ENCODE measurements around the gene E2F7. TPM values are rescaled to one million over a fixed set of nuclear protein-coding genes. Genes with fewer than 3 reads are reported as not detected.

Gene E2F7
- total RNA-seq, 1 experiment from 2014 or later: 31.4 TPM

GRCh38 chr12:77013091-77013490 lies 52.3 kb downstream of the E2F7 start:
- H3K9me3 ChIP-seq (replicated peaks): no peaks in the 10 kb centered on the region
- H3K36me3 ChIP-seq: no peaks in the 10 kb centered on the region
- no peak overlapping the region for H3K4me3 ChIP-seq
- no peaks in the 10 kb centered on the region for H3K27me3 ChIP-seq
- DNase-seq: no peak
- H3K4me1 ChIP-seq: no peaks in the 10 kb centered on the region
- H3K27ac ChIP-seq: no peak overlapping the region

- no peaks in the 10 kb centered on the region for H3K27me3 ChIP-seq
- no peaks in the 10 kb centered on the region for H3K4me1 ChIP-seq
- no peaks in the 10 kb centered on the region for H3K9me3 ChIP-seq (replicated peaks)
- H3K27ac ChIP-seq: no peak overlapping the region
- peak; percentile 77 to 90 for DNase-seq
- no peaks in the 10 kb centered on the region for H3K36me3 ChIP-seq
- peak overlapping the region; percentile 24 for H3K4me3 ChIP-seq
Observed at GRCh38 chr12:77010691-77011548, 54.4 kb downstream of the E2F7 start.

- H3K36me3 ChIP-seq: no peaks in the 10 kb centered on the region
- no peaks in the 10 kb centered on the region for H3K27me3 ChIP-seq
- DNase-seq: no peak
- no peak overlapping the region for H3K4me3 ChIP-seq
- no peaks in the 10 kb centered on the region for H3K9me3 ChIP-seq (replicated peaks)
- no peak overlapping the region for H3K27ac ChIP-seq
- H3K4me1 ChIP-seq: no peaks in the 10 kb centered on the region
Observed at GRCh38 chr12:77007476-77007875, 57.9 kb downstream of the E2F7 start.

- Histone ChIP-seq H3K4me1 (no peaks in the 10 kb centered on the region), H3K27ac (no peak overlapping the region), H3K4me3 (no peak overlapping the region), H3K36me3 (no peaks in the 10 kb centered on the region), H3K9me3 (replicated peaks) (no peaks in the 10 kb centered on the region), H3K27me3 (no peaks in the 10 kb centered on the region)
- DNase-seq: no peak
Observed at GRCh38 chr12:77005611-77006098, 59.7 kb downstream of the E2F7 start.

GRCh38 chr12:77003914-77004313 lies 61.5 kb downstream of the E2F7 start:
- no peaks in the 10 kb centered on the region for H3K4me1 ChIP-seq
- no peaks in the 10 kb centered on the region for H3K27me3 ChIP-seq
- H3K36me3 ChIP-seq: no peaks in the 10 kb centered on the region
- H3K27ac ChIP-seq: no peak overlapping the region
- no peak for DNase-seq
- H3K9me3 ChIP-seq (replicated peaks): no peaks in the 10 kb centered on the region
- H3K4me3 ChIP-seq: no peak overlapping the region

GRCh38 chr12:77003246-77003645 lies 62.1 kb downstream of the E2F7 start:
- Histone ChIP-seq H3K9me3 (replicated peaks) (no peaks in the 10 kb centered on the region), H3K27me3 (no peaks in the 10 kb centered on the region), H3K27ac (no peak overlapping the region), H3K4me3 (no peak overlapping the region), H3K4me1 (no peaks in the 10 kb centered on the region), H3K36me3 (no peaks in the 10 kb centered on the region)
- no peak for DNase-seq

GRCh38 chr12:77002382-77002781 lies 63.0 kb downstream of the E2F7 start:
- Histone ChIP-seq H3K36me3 (no peaks in the 10 kb centered on the region), H3K27ac (no peak overlapping the region), H3K9me3 (replicated peaks) (no peaks in the 10 kb centered on the region), H3K27me3 (no peaks in the 10 kb centered on the region), H3K4me1 (no peaks in the 10 kb centered on the region), H3K4me3 (no peak overlapping the region)
- DNase-seq: no peak

- no peaks in the 10 kb centered on the region for H3K9me3 ChIP-seq (replicated peaks)
- H3K27ac ChIP-seq: no peak overlapping the region
- no peak for DNase-seq
- H3K4me3 ChIP-seq: no peak overlapping the region
- H3K4me1 ChIP-seq: no peaks in the 10 kb centered on the region
- H3K36me3 ChIP-seq: no peaks in the 10 kb centered on the region
- no peaks in the 10 kb centered on the region for H3K27me3 ChIP-seq
Observed at GRCh38 chr12:77001276-77001675, 64.1 kb downstream of the E2F7 start.

GRCh38 chr12:76998908-76999556 lies 66.3 kb downstream of the E2F7 start:
- no peak for DNase-seq
- Histone ChIP-seq H3K27ac (no peak overlapping the region), H3K9me3 (replicated peaks) (no peaks in the 10 kb centered on the region), H3K4me1 (no peaks in the 10 kb centered on the region), H3K4me3 (no peak overlapping the region), H3K36me3 (no peaks in the 10 kb centered on the region), H3K27me3 (no peaks in the 10 kb centered on the region)

GRCh38 chr12:76998386-76998785 lies 67.0 kb downstream of the E2F7 start:
- Histone ChIP-seq H3K4me3 (no peak overlapping the region), H3K36me3 (no peaks in the 10 kb centered on the region), H3K27ac (no peak overlapping the region), H3K4me1 (no peaks in the 10 kb centered on the region), H3K9me3 (replicated peaks) (no peaks in the 10 kb centered on the region), H3K27me3 (no peaks in the 10 kb centered on the region)
- no peak for DNase-seq

GRCh38 chr12:76997011-76997780 lies 68.2 kb downstream of the E2F7 start:
- H3K4me1 ChIP-seq: no peaks in the 10 kb centered on the region
- DNase-seq: no peak
- no peak overlapping the region for H3K4me3 ChIP-seq
- no peak overlapping the region for H3K27ac ChIP-seq
- no peaks in the 10 kb centered on the region for H3K9me3 ChIP-seq (replicated peaks)
- H3K36me3 ChIP-seq: no peaks in the 10 kb centered on the region
- H3K27me3 ChIP-seq: no peaks in the 10 kb centered on the region

- DNase-seq: no peak
- H3K36me3 ChIP-seq: no peaks in the 10 kb centered on the region
- no peaks in the 10 kb centered on the region for H3K9me3 ChIP-seq (replicated peaks)
- no peak overlapping the region for H3K4me3 ChIP-seq
- H3K27me3 ChIP-seq: no peaks in the 10 kb centered on the region
- no peak overlapping the region for H3K27ac ChIP-seq
- H3K4me1 ChIP-seq: no peaks in the 10 kb centered on the region
Observed at GRCh38 chr12:76990716-76991115, 74.7 kb downstream of the E2F7 start.

GRCh38 chr12:76984566-76984965 lies 80.8 kb downstream of the E2F7 start:
- no peak overlapping the region for H3K4me3 ChIP-seq

GRCh38 chr12:76983420-76983819 lies 81.9 kb downstream of the E2F7 start:
- H3K27me3 ChIP-seq: no peaks in the 10 kb centered on the region
- H3K9me3 ChIP-seq (replicated peaks): peaks cover 7% of the 10 kb centered on the region
- no peak overlapping the region for H3K4me3 ChIP-seq
- H3K36me3 ChIP-seq: no peaks in the 10 kb centered on the region
- H3K27ac ChIP-seq: no peak overlapping the region
- DNase-seq: no peak
- H3K4me1 ChIP-seq: no peaks in the 10 kb centered on the region

More at GRCh38 chr12:76984566-76984965, 80.8 kb downstream of the E2F7 start:
- peaks cover 7% of the 10 kb centered on the region for H3K9me3 ChIP-seq (replicated peaks)
- no peak for DNase-seq
- no peaks in the 10 kb centered on the region for H3K36me3 ChIP-seq
- H3K27ac ChIP-seq: no peak overlapping the region
- no peaks in the 10 kb centered on the region for H3K27me3 ChIP-seq
- H3K4me1 ChIP-seq: no peaks in the 10 kb centered on the region

GRCh38 chr12:76980196-76980595 lies 85.2 kb downstream of the E2F7 start:
- DNase-seq: no peak
- Histone ChIP-seq H3K9me3 (replicated peaks) (peaks cover 7% of the 10 kb centered on the region), H3K4me3 (no peak overlapping the region), H3K27ac (no peak overlapping the region), H3K4me1 (no peaks in the 10 kb centered on the region), H3K36me3 (no peaks in the 10 kb centered on the region), H3K27me3 (no peaks in the 10 kb centered on the region)
